Ramos (cell line): ENCODE results near the gene COL5A2.

Source experiments
- in situ Hi-C: fragments of 300-500 bp; cut with MboI; formaldehyde crosslinking; loops from one replicate; pipeline ENCODE4 v1.14.3; 2022; ENCODE audit warnings: low sequenced_read_pairs; ENCODE audit not compliant: unreplicated experiment

The COL5A2 gene

GRCh38 chr2:189014449-189015138 lies 165.0 kb downstream of the COL5A2 start:
- in situ Hi-C loops, result no loop called here

GRCh38 chr2:189013671-189014448 lies 165.7 kb downstream of the COL5A2 start:
- in situ Hi-C loops, result no loop called here

DNA sequence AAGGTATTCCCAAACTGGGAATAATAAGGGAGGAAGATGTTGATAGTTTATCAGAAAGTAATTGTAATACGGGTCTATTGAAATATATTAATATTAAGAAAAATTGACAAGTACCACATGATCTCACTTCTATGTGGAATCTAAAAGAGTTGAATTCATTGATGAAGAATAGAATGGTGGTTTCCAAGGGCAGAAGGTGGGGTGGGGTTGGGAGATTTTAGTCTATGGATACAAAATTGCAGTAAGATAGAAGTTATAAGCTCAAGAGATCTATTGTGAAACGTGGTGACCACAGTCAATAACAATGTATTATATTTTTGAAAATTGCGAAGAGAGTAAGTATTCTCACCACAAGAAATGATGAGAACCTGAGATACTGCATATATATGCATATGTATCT lies 166.5 kb downstream of the COL5A2 start:
- in situ Hi-C loops, result no loop called here

DNA sequence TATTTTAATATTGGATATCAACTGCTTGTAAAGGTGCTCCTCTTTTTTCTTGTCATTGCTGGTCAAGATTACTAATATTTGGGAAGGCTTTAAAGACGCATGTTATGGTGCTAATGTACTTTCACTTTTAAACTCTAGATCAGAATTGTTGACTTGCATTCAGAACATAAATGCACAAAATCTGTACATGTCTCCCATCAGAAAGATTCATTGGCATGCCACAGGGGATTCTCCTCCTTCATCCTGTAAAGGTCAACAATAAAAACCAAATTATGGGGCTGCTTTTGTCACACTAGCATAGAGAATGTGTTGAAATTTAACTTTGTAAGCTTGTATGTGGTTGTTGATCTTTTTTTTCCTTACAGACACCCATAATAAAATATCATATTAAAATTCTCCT lies 167.2 kb downstream of the COL5A2 start:
- in situ Hi-C loops, result no loop called here

- in situ Hi-C loops, result no loop called here
Observed at GRCh38 chr2:189010536-189010935, 169.0 kb downstream of the COL5A2 start.

GRCh38 chr2:189008555-189009262 lies 170.9 kb downstream of the COL5A2 start:
- in situ Hi-C loops, result no loop called here

DNA sequence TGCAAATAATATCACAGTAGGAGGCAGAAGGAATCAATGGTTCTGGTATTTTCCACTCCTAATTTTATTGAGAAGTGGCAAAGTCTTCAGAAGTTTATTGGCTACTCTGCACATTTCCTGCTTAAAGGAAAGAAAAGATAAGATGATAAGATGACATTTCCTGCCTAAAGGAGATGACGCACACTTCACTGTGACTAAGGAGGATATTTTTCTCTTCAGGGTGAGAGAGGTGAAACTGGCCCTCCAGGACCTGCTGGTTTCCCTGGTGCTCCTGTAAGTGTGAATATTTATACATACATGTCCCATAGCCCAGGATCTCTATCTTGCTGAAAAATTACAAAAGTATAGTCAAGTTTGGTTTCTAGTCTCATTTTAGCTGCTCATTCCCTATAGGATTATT lies 177.5 kb downstream of the COL5A2 start:
- in situ Hi-C loops, result no loop called here

- in situ Hi-C loops, result no loop called here
Observed at GRCh38 chr2:189000221-189000620, 179.3 kb downstream of the COL5A2 start.

DNA sequence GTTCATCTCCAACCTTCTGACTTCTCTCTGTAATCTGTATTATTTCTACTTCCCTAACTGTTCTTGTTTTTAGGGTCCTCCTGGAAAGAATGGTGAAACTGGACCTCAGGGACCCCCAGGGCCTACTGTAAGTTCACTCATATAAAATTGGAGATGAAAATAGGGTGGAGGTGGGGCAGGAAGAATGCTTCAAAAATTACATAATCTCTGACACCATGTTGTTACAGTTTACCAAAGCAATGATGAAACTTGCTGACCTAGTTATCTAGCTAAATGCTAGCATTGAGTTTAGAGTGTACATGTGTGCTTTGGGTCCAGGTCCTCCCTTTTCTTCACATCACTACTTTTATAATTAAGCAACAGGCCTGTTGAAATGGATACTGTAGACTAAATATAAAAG lies 182.3 kb downstream of the COL5A2 start:
- in situ Hi-C loops, result no loop called here

DNA sequence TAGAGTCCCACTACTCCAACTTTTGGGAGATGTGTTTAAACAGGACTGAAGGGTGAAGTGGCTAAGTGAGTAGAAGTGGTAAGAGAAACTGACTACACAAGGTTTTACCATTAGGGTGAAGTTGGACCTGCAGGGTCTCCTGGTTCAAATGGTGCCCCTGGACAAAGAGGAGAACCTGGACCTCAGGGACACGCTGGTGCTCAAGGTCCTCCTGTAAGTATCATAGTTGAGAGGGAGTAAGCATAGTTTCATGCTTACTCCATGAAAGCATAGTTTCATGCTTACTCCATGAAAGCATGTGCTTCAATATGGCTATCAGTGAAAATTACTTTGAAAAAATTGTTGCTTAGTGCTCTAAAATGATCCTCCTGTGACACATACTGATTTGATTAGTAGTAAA lies 186.3 kb downstream of the COL5A2 start:
- in situ Hi-C loops, result no loop called here

DNA sequence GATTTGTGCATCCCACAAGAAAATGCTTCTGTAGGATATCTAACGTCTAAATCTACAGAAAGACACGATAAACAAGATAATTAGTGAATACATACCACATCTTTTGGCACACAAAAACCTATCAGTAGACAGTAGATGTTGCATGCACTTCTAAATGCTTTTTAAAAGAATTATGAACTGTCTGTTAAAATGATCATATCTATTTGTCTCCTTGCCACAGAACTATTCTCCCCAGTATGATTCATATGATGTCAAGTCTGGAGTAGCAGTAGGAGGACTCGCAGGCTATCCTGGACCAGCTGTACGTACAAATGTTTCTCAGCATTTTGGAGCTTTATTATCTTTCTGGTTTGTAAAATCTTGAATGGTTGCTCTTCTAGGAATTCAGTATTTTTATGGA lies 192.7 kb downstream of the COL5A2 start:
- in situ Hi-C loops, result no loop called here

- in situ Hi-C loops, result no loop called here
Observed at GRCh38 chr2:188984680-188985079, 194.9 kb downstream of the COL5A2 start.

GRCh38 chr2:188984065-188984491 lies 195.5 kb downstream of the COL5A2 start:
- in situ Hi-C loops, result no loop called here

- in situ Hi-C loops, result no loop called here
Observed at GRCh38 chr2:188983427-188984064, 196.0 kb downstream of the COL5A2 start.
